Mesenchymal stem cell (in vitro differentiated cells and primary cell): ENCODE data around the gene PPP1R27.

Experiments
- DNase-seq: peaks from one replicate; pipeline ENCODE4 v3.0.0-alpha.2; 2013
- H2AFZ ChIP-seq: one replicate; pipeline ENCODE4 v1.6.1; 2013; ENCODE audit warnings: low read depth, mild to moderate bottlenecking, control low read depth, inconsistent platforms, low read length, moderate library complexity
- H2AK5ac ChIP-seq: 2 replicates; pipeline ENCODE4 v1.6.1; 2013; ENCODE audit warnings: low read length, moderate library complexity, mild to moderate bottlenecking, inconsistent platforms; ENCODE audit not compliant: severe bottlenecking
- H2BK120ac ChIP-seq: one replicate; pipeline ENCODE4 v1.6.1; 2013; ENCODE audit warnings: low read depth, mild to moderate bottlenecking, inconsistent platforms, low read length, moderate library complexity
- H2BK12ac ChIP-seq, 2 experiments: one replicate each; pipeline ENCODE4 v1.6.1; 2013; ENCODE audit warnings: inconsistent platforms in 2 of 2, low read length in 2 of 2, mild to moderate bottlenecking in 2 of 2, moderate library complexity in 2 of 2, control low read depth in 1 of 2
- H2BK15ac ChIP-seq: one replicate; pipeline ENCODE4 v1.6.1; 2013; ENCODE audit warnings: mild to moderate bottlenecking, low read depth, inconsistent platforms; ENCODE audit not compliant: poor library complexity, severe bottlenecking
- H2BK5ac ChIP-seq: 2 replicates; pipeline ENCODE4 v1.6.1; 2013; ENCODE audit warnings: low read depth, mild to moderate bottlenecking, low read length, control low read depth, inconsistent platforms; ENCODE audit not compliant: poor library complexity, severe bottlenecking
- H3K14ac ChIP-seq, 2 experiments: one replicate each; pipeline ENCODE4 v1.6.1; 2013; ENCODE audit warnings: inconsistent platforms in 2 of 2, low read length in 2 of 2, control low read depth in 1 of 2, mild to moderate bottlenecking in 1 of 2, moderate library complexity in 1 of 2
- H3K18ac ChIP-seq, 2 experiments: one replicate each; pipeline ENCODE4 v1.6.1; 2013; ENCODE audit warnings: inconsistent platforms in 2 of 2, low read length in 2 of 2, control low read depth in 1 of 2, low read depth in 1 of 2, mild to moderate bottlenecking in 1 of 2
- H3K23ac ChIP-seq, 2 experiments: one replicate each; pipeline ENCODE4 v1.6.1; 2013; ENCODE audit warnings: inconsistent platforms in 2 of 2, low read length in 2 of 2, mild to moderate bottlenecking in 2 of 2, moderate library complexity in 2 of 2, control low read depth in 1 of 2
- H3K27ac ChIP-seq: 2 replicates; pipeline ENCODE4 v1.5.1; 2013; ENCODE audit warnings: mild to moderate bottlenecking, moderate library complexity, low read length, control low read depth, inconsistent platforms; ENCODE audit not compliant: poor library complexity, severe bottlenecking
- H3K27me3 ChIP-seq, 2 experiments: 2 replicates each; pipeline versions ENCODE4 v1.6.1 to v1.7.0; 2013; ENCODE audit warnings: low read length in 2 of 2, mild to moderate bottlenecking in 2 of 2, moderate library complexity in 2 of 2, control low read depth in 1 of 2, inconsistent platforms in 1 of 2; ENCODE audit not compliant: control insufficient read depth in 1 of 2, insufficient read depth in 1 of 2
- H3K36me3 ChIP-seq, 2 experiments: 2 replicates each; pipeline versions ENCODE4 v1.6.1 to v1.7.0; 2013; ENCODE audit warnings: low read length in 2 of 2, control low read depth in 1 of 2, inconsistent platforms in 1 of 2, low read depth in 1 of 2, mild to moderate bottlenecking in 1 of 2; ENCODE audit not compliant: insufficient read depth in 2 of 2, control insufficient read depth in 1 of 2
- H3K4ac ChIP-seq, 2 experiments: one replicate each; pipeline ENCODE4 v1.6.1; 2013; ENCODE audit warnings: inconsistent platforms in 2 of 2, low read length in 2 of 2, mild to moderate bottlenecking in 2 of 2, moderate library complexity in 2 of 2, control low read depth in 1 of 2, low read depth in 1 of 2
- H3K4me1 ChIP-seq: 2 replicates; pipeline ENCODE4 v1.6.1; 2013; ENCODE audit warnings: low read depth, low read length, control low read depth; ENCODE audit not compliant: control insufficient read depth, insufficient read depth
- H3K4me2 ChIP-seq: 2 replicates; pipeline ENCODE4 v1.6.1; 2013; ENCODE audit warnings: low read length, mild to moderate bottlenecking, inconsistent platforms; ENCODE audit not compliant: poor library complexity, severe bottlenecking
- H3K4me3 ChIP-seq, 2 experiments: 2 replicates each; pipeline versions ENCODE4 v1.5.1 to v1.7.0; 2013; ENCODE audit warnings: low read length in 2 of 2, mild to moderate bottlenecking in 2 of 2, control low read depth in 1 of 2, low read depth in 1 of 2; ENCODE audit not compliant: insufficient read depth in 1 of 2
- H3K79me1 ChIP-seq: replicated peaks from 2 replicates; pipeline ENCODE4 v1.6.1; 2013; ENCODE audit warnings: mild to moderate bottlenecking, control low read depth, low read length, inconsistent platforms; ENCODE audit not compliant: poor library complexity, severe bottlenecking
- H3K9ac ChIP-seq: 2 replicates; pipeline ENCODE4 v1.7.0; 2013; ENCODE audit warnings: mild to moderate bottlenecking, low read length, moderate library complexity
- H3K9me3 ChIP-seq: 2 replicates; pipeline ENCODE4 v1.7.0; 2013; ENCODE audit warnings: mild to moderate bottlenecking, low read length; ENCODE audit not compliant: control insufficient read depth
- H4K8ac ChIP-seq: one replicate; pipeline ENCODE4 v1.6.1; 2013; ENCODE audit warnings: inconsistent platforms, mild to moderate bottlenecking, low read length, moderate library complexity
- H4K91ac ChIP-seq: one replicate; pipeline ENCODE4 v1.6.1; 2013; ENCODE audit warnings: mild to moderate bottlenecking, low read length, inconsistent platforms
- WGBS: methylation state at CpG from one replicate; pipeline ENCODE4 v1.1.7; 2013; ENCODE audit warnings: mixed read lengths; 5-methylcytosine and 5-hydroxymethylcytosine counted together

The PPP1R27 gene

GRCh38 chr17:81858170-81858966 is 23.5 kb upstream of the PPP1R27 start:
- Histone ChIP-seq H3K4me3 (peak overlapping the region in 1 of 2 experiments; percentile 93), H3K18ac (no peak overlapping the region), H3K79me1 (peaks cover 6% of the 10 kb centered on the region), H3K14ac (peak overlapping the region in 1 of 2 experiments; percentile 50), H3K9me3 (no peaks in the 10 kb centered on the region), H3K4me1 (peaks cover 30% of the 10 kb centered on the region), H2BK15ac (no peak overlapping the region), H3K23ac (no peak overlapping the region), H2AFZ (no peak overlapping the region), H3K4me2 (peak overlapping the region; percentile 85), H4K8ac (peak overlapping the region; percentile 31), H4K91ac (no peak overlapping the region), H3K27me3 (no peaks in the 10 kb centered on the region), H3K9ac (peak overlapping the region; percentile 93), H3K4ac (no peak overlapping the region), H2BK5ac (no peak overlapping the region), H2BK12ac (no peak overlapping the region), H3K36me3 (peaks cover 53 to 60% of the 10 kb centered on the region in 2 experiments), H2AK5ac (no peak overlapping the region), H3K27ac (no peak overlapping the region), H2BK120ac (no peak overlapping the region)
- 92% methylated on average over 27 of the region's 30 CpGs for WGBS
- no peak for DNase-seq

- H3K23ac ChIP-seq = no peak overlapping the region
- no peak overlapping the region for H3K18ac ChIP-seq
- WGBS = 95% methylated on average over 24 of the region's 29 CpGs
- no peak overlapping the region for H2AK5ac ChIP-seq
- no peak overlapping the region for H3K14ac ChIP-seq
- no peaks in the 10 kb centered on the region for H3K27me3 ChIP-seq
- no peak for DNase-seq
- H3K4me2 ChIP-seq = no peak overlapping the region
- H3K9me3 ChIP-seq = no peaks in the 10 kb centered on the region
- H4K91ac ChIP-seq = peak overlapping the region; percentile 46
- H3K27ac ChIP-seq = no peak overlapping the region
- no peak overlapping the region for H4K8ac ChIP-seq
- H2BK120ac ChIP-seq = no peak overlapping the region
- peak overlapping the region; percentile 60 for H3K9ac ChIP-seq
- peaks cover 20% of the 10 kb centered on the region for H3K79me1 ChIP-seq
- H2BK5ac ChIP-seq = no peak overlapping the region
- H2BK12ac ChIP-seq = no peak overlapping the region
- no peak overlapping the region for H2AFZ ChIP-seq
- peaks cover 68 to 82% of the 10 kb centered on the region in 2 experiments for H3K36me3 ChIP-seq
- H3K4ac ChIP-seq = no peak overlapping the region
- H3K4me3 ChIP-seq = no peak overlapping the region
- H3K4me1 ChIP-seq = peaks cover 20% of the 10 kb centered on the region
- H2BK15ac ChIP-seq = no peak overlapping the region
These were observed 20.3 kb upstream of the PPP1R27 start for GRCh38 chr17:81854974-81855774.

GRCh38 chr17:81852237-81852636 is 17.4 kb upstream of the PPP1R27 start:
- 98% methylated on average over 12 of the region's 12 CpGs for WGBS
- no peak overlapping the region for H2BK15ac ChIP-seq
- H4K8ac ChIP-seq = no peak overlapping the region
- no peak overlapping the region for H2BK12ac ChIP-seq
- H3K27me3 ChIP-seq = no peaks in the 10 kb centered on the region
- H3K14ac ChIP-seq = no peak overlapping the region
- H4K91ac ChIP-seq = no peak overlapping the region
- no peaks in the 10 kb centered on the region for H3K9me3 ChIP-seq
- no peak overlapping the region for H3K18ac ChIP-seq
- peaks cover 24% of the 10 kb centered on the region for H3K79me1 ChIP-seq
- no peak overlapping the region for H3K4ac ChIP-seq
- H3K4me3 ChIP-seq = no peak overlapping the region
- H3K9ac ChIP-seq = no peak overlapping the region
- H3K4me2 ChIP-seq = no peak overlapping the region
- no peak overlapping the region for H3K23ac ChIP-seq
- H2BK5ac ChIP-seq = no peak overlapping the region
- no peak overlapping the region for H2AFZ ChIP-seq
- H3K27ac ChIP-seq = no peak overlapping the region
- no peak for DNase-seq
- H3K36me3 ChIP-seq = peaks cover 70 to 80% of the 10 kb centered on the region in 2 experiments
- no peak overlapping the region for H2BK120ac ChIP-seq
- no peak overlapping the region for H2AK5ac ChIP-seq
- H3K4me1 ChIP-seq = peaks cover 2% of the 10 kb centered on the region

GRCh38 chr17:81851423-81851822 is 16.6 kb upstream of the PPP1R27 start:
- H2BK5ac ChIP-seq = no peak overlapping the region
- peaks cover 1% of the 10 kb centered on the region for H3K4me1 ChIP-seq
- no peak overlapping the region for H3K4me2 ChIP-seq
- H2BK120ac ChIP-seq = no peak overlapping the region
- H2BK12ac ChIP-seq = peak overlapping the region in 1 of 2 experiments; percentile 3
- H2AK5ac ChIP-seq = no peak overlapping the region
- no peak for DNase-seq
- H2AFZ ChIP-seq = no peak overlapping the region
- no peaks in the 10 kb centered on the region for H3K9me3 ChIP-seq
- whole genome bisulfite sequencing = over 99% methylated on average over 16 of the region's 16 CpGs
- H2BK15ac ChIP-seq = no peak overlapping the region
- no peak overlapping the region for H3K4ac ChIP-seq
- H3K79me1 ChIP-seq = peaks cover 27% of the 10 kb centered on the region
- no peak overlapping the region for H4K91ac ChIP-seq
- no peak overlapping the region for H4K8ac ChIP-seq
- no peak overlapping the region for H3K14ac ChIP-seq
- H3K36me3 ChIP-seq = peaks cover 73 to 82% of the 10 kb centered on the region in 2 experiments
- H3K9ac ChIP-seq = no peak overlapping the region
- peak overlapping the region in 1 of 2 experiments; percentile 2 for H3K23ac ChIP-seq
- H3K27me3 ChIP-seq = no peaks in the 10 kb centered on the region
- H3K18ac ChIP-seq = no peak overlapping the region
- H3K27ac ChIP-seq = no peak overlapping the region
- H3K4me3 ChIP-seq = no peak overlapping the region
